ENCODE results near the gene MEGF6. TPM values are rescaled to one million over a fixed set of nuclear protein-coding genes. Genes with fewer than 3 reads are reported as not detected.

Gene MEGF6
- total RNA-seq, 4 donors from 2014 or later, result 10.0 to 24.7 (median 17.1) TPM

- TF ChIP-seq CTCF (IDR thresholded peaks at IDR 0.05; ENCODE audit: low read depth), result no peak
Observed at GRCh38 chr1:3441880-3442279, 169.4 kb downstream of the MEGF6 start.

- TF ChIP-seq CTCF (IDR thresholded peaks at IDR 0.05; ENCODE audit: low read depth), result no peak
Observed at GRCh38 chr1:3441410-3441847, 169.9 kb downstream of the MEGF6 start.

- TF ChIP-seq CTCF (IDR thresholded peaks at IDR 0.05; ENCODE audit: low read depth), result no peak
Observed at GRCh38 chr1:3440711-3441409, 170.4 kb downstream of the MEGF6 start.

GRCh38 chr1:3440300-3440681, 171.0 kb downstream of the MEGF6 start:
- TF ChIP-seq CTCF (IDR thresholded peaks at IDR 0.05; ENCODE audit: low read depth), result no peak

Small RNA genes lying within 50 kb of the gene (small RNA-seq; reads per million reads assigned to genes)
- gene MIR551A, result not detected

Other genes starting within 250 kb of the MEGF6 start
- gene ARHGEF16, start 156.8 kb downstream of the MEGF6 start, total RNA-seq, result 10 to 100 TPM in 1 of 4 donors, 1 to 10 TPM in 1, under 1 TPM in 2; 0.17 to 19.6 (median 2.0) TPM
- gene TPRG1L, start 13.5 kb upstream of the MEGF6 start, total RNA-seq, result 10 to 100 TPM; 42.6 to 60.3 (median 52.5) TPM
- gene WRAP73, start 38.6 kb upstream of the MEGF6 start, total RNA-seq, result 10 to 100 TPM; 16.8 to 20.5 (median 19.5) TPM
- gene TP73, start 41.0 kb upstream of the MEGF6 start, total RNA-seq, result under 1 TPM in 1 of 4 donors, not detected in 3; 0.17 TPM
- not detected for gene CCDC27, start 140.9 kb upstream of the MEGF6 start, total RNA-seq
- 1 to 10 TPM in 1 of 4 donors, not detected in 3; 4.7 TPM for gene SMIM1, start 161.2 kb upstream of the MEGF6 start, total RNA-seq
- 10 to 100 TPM; 17.7 to 42.0 (median 22.3) TPM for gene LRRC47, start 185.0 kb upstream of the MEGF6 start, total RNA-seq
- gene CEP104, start 245.7 kb upstream of the MEGF6 start, total RNA-seq, result 10 to 100 TPM; 27.9 to 76.0 (median 33.9) TPM
- gene DFFB, start 246.0 kb upstream of the MEGF6 start, total RNA-seq, result 1 to 10 TPM in 3 of 4 donors, under 1 TPM in 1; 0.82 to 8.7 (median 4.8) TPM

Data from subcutaneous adipose tissue (tissue), 4 donors.